Ishikawa (cell line): ENCODE measurements around the gene TAF4.
A peak's percentile ranks its signal among the peaks of the same experiment; 100 is the strongest.

Experiments used
- CREB1 ChIP-seq: IDR thresholded peaks from 2 replicates; pipeline ENCODE4 v1.6.1; 2012; ENCODE audit warnings: low read depth
- EP300 ChIP-seq: IDR thresholded peaks from 2 replicates; pipeline ENCODE4 v1.6.1; 2012; ENCODE audit warnings: borderline replicate concordance
- MAX ChIP-seq: IDR thresholded peaks from 2 replicates; pipeline ENCODE4 v1.6.1; 2012
- REST ChIP-seq: IDR thresholded peaks from 2 replicates; pipeline ENCODE4 v1.6.1; 2012; ENCODE audit warnings: low read depth, mild to moderate bottlenecking
- TAF1 ChIP-seq: IDR thresholded peaks from 2 replicates; pipeline ENCODE4 v1.6.1; 2012; ENCODE audit warnings: low read depth, mild to moderate bottlenecking
- TEAD4 ChIP-seq: IDR thresholded peaks from 2 replicates; pipeline ENCODE4 v1.6.1; 2012
- USF1 ChIP-seq: IDR thresholded peaks from 2 replicates; pipeline ENCODE4 v1.6.1; 2012
- YY1 ChIP-seq: IDR thresholded peaks from 2 replicates; pipeline ENCODE4 v1.6.1; 2012; ENCODE audit warnings: low read depth
- ZBTB7A ChIP-seq: IDR thresholded peaks from 2 replicates; pipeline ENCODE4 v1.6.1; 2012; ENCODE audit warnings: low read depth

- no peak for TF ChIP-seq TAF1
- TF ChIP-seq REST: no peak
- no peak for TF ChIP-seq ZBTB7A
- no peak for TF ChIP-seq CREB1
- TF ChIP-seq EP300: no peak
- TF ChIP-seq MAX: no peak
- peak; percentile 67 for TF ChIP-seq USF1
- no peak for TF ChIP-seq TEAD4
- no peak for TF ChIP-seq YY1
Observed at GRCh38 chr20:61929971-61930666, 135.6 kb downstream of the TAF4 start.
